Stromal cell of bone marrow (primary cell): ENCODE measurements around the gene PTPN13.
A peak's percentile ranks its signal among the peaks of the same experiment; 100 is the strongest.

Experiments used
- DNase-seq: peaks from one replicate; pipeline ENCODE4 v3.0.0-alpha.2; 2012; ENCODE audit warnings: low read depth

The PTPN13 gene

DNA sequence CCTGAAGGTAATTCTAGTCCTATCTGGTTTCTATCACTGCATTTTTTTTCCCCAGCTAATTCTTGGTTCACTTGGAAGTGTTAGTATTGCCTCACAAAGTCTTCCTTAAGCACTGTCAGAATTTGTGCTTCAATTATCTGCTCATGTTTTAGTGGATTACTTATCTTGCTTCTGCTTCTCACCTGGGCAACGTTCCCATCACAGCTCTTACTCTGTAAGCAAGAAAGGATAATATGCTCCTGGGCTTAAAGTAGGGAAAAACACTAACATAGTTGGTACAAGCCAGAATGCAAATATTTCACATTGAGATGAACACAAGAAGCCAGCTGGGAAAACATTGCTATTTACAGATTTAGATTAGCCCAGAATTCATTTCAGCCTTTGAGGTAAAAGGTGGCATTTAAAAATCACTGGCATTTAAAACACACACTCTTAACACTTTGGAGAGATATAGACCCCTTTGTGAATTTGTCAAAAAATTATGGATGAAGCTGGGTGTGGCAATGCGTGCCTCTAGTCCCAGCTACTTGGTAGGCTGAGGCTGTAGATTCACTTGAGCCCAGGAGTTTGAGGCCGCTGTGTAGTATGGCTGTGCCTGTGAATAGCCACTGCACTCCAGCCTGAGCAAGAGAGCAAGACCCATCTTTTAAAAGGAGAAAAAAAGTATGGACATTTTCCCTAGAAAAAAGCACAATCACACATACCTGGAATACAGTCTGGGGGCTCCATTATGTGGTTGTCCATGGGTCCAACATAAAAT, 6.6 kb upstream of the PTPN13 start:
- DNase-seq = no peak

- DNase-seq = no peak
Observed at GRCh38 chr4:86592553-86593249, 1.4 kb upstream of the PTPN13 start.

- peak; percentile 79 for DNase-seq
Observed at GRCh38 chr4:86594559-86595425, 677 bp downstream of the PTPN13 start.

- DNase-seq = no peak
Observed at GRCh38 chr4:86595426-86595805, 1.3 kb downstream of the PTPN13 start.

- DNase-seq = no peak
Observed at GRCh38 chr4:86596807-86597206, 2.7 kb downstream of the PTPN13 start.

DNA sequence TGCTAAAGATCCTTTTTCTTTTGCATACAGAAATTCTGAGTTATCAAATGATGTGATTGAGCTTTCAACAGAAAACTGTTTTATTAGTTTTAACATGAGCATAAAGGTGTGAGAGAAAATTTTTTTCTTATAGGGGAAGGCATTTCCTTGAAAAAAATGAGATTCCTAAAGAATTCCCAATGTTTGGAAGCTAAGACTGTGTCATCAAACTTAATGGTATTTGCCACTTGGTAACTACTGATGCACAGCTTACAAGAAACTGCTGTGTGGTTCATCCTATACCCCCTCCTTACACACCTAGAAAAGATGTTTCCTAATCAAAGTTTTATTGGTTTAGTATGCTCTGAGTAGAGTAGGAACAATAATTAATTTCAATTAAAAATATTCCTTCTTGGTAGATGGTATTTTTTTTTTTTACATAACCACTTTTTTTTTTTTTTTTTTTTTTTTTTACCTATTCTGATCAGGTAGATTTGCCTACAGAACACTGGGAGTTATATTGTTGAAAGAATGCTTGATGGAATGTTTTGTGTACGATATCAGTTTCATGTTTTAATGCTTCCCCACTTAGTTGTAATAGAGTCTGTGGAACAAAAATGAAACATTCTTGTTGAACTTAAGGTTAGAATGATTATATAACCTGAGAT, 6.0 kb downstream of the PTPN13 start:
- no peak for DNase-seq

- no peak for DNase-seq
Observed at GRCh38 chr4:86603311-86603885, 9.3 kb downstream of the PTPN13 start.

DNA sequence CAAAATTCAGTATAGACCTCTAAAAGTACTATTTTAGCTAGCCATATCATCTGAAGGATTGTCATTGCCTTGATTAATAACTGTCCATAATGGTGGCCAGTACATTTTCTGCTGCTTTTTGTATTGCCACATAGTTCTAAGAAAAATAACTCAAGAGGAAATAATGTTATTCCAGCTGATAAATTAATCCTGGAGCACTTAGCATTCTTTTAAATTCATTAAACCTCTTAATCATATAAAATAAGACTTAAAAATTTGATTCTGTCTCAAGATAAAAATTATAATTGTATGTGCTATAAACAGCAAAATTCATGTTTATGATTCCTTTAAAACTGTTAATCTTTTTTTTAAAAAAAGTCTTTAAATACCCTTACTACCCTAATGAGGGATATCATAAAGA, 12.7 kb downstream of the PTPN13 start:
- no peak for DNase-seq

- no peak for DNase-seq
Observed at GRCh38 chr4:86608757-86609375, 14.8 kb downstream of the PTPN13 start.

- DNase-seq = no peak
Observed at GRCh38 chr4:86611757-86612156, 17.6 kb downstream of the PTPN13 start.

DNA sequence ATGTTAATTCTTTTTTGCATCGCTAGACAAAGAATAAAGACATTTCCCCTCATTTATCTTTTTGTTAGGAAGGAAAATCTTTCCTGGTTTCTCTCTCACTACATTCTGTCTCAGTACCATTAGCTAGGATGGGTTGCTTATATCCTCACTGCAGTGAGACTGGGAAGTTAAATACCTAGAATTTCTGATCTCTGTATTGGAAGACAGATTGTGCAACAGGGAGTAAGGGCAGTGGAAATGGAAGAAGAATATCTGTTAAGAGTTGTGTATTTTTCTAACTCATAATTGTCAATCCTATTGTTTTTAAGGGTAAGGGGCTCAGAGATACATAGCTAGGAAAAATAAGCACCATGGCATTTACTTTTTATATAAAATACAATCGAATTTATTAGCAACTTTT, 19.6 kb downstream of the PTPN13 start:
- no peak for DNase-seq

DNA sequence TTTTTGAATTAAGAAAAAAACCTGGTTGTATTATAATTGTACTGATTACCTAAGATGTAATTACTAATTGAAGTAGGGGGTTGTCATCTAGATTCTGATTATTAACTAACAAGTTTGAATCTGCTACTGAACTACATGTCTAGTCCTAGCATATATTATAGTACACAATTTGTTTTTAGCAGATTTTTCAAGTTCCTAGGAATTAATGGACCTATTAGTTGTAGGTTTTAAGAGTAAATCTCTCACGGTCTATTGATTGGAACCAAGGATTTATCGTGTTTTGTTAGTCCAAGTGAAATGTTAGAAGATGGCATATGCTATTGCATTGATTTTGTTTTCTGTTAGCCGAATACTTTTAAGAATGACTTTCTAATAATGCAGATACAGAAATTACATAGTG, 20.8 kb downstream of the PTPN13 start:
- no peak for DNase-seq

DNA sequence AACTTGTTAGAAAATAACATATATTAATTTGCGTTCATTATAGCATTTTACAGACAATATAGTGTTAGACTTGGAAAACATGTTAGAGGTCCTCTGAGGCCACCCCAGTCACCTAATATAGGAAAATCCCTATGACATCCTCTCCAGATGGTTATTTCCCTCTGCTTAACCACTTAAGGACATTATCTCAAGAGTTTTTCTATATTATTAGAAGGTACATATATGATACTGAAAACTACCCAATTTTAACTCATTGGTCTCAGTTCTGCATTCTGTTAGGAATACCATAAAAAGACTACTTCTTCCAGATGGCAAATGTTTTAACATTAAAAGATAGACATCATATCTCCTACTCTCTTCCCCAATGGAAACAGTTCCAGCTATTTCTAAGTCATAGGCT, 21.4 kb downstream of the PTPN13 start:
- DNase-seq = no peak

DNA sequence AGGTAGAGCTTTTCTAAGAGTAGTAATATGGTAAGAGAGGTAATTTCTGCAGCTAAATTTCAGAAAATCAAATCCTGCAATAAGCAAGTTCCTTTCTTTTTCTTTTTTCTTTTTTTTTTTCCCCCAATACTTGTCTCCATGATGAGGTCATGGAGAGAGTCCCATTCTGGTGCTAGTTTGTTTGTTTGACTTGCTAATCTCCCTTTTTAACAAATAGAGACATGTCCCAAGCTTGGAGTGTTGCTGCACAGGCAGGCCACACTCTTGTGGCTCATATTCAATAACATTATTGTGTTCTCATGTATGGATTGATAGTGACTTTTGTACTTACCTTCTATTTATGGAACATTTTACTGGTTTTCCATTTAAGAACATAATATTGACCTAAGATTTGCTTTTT, 25.5 kb downstream of the PTPN13 start:
- DNase-seq = no peak

- DNase-seq = no peak
Observed at GRCh38 chr4:86621435-86621834, 27.3 kb downstream of the PTPN13 start.

DNA sequence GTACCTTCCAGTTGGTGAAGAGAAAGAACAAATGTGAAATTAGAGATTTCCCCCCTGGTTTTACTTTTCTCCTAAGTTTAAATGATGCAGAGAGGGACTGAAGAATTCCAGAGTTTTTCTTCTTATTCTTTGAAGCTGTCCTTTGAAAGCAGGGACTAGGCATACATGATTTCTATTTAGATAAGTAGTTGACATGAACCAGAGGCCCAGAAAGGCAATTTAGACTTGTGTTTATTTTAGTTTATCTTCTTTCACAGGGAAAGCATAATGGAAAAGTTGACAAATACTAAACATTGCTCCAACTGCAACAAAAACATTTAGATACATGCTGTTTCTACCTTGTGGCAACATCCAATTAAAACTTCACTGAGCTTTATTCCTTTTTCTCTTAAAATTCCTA, 32.0 kb downstream of the PTPN13 start:
- DNase-seq = no peak

- no peak for DNase-seq
Observed at GRCh38 chr4:86627462-86628135, 33.5 kb downstream of the PTPN13 start.

GRCh38 chr4:86630629-86631028, 36.5 kb downstream of the PTPN13 start:
- DNase-seq = no peak

GRCh38 chr4:86631166-86631565, 37.1 kb downstream of the PTPN13 start:
- no peak for DNase-seq

DNA sequence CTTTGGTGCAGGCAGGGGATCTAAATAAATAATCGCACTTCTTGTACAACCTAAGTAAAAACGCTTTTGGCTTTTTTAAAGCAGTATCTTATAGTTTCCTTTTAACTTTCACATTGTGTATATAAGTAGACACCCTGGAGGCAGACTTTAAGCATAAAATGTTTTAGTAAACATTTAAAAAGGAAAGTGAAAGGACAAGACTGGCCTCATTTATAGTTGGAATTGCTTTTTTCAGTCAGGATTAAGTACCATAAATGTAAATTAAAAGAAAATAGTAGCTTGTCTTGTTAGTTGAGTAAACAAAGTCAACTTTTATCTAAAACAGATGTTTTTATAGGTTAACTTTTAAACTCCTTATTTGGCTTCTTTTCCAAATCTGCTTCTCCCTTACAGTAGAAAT, 39.7 kb downstream of the PTPN13 start:
- no peak for DNase-seq

GRCh38 chr4:86640469-86640868, 46.4 kb downstream of the PTPN13 start:
- DNase-seq = no peak
